Activated CD8-positive, alpha-beta memory T cell treated with anti-CD3 and anti-CD28 coated beads, Interleukin-2, amount 50 U/mL, for 24 hours (primary cell): ENCODE measurements around the gene MGST2.

Source experiments
- DNase-seq: peaks from one replicate; pipeline ENCODE4 v3.0.0-alpha.2; 2020; ENCODE audit errors: extremely low read depth

The MGST2 gene

DNA sequence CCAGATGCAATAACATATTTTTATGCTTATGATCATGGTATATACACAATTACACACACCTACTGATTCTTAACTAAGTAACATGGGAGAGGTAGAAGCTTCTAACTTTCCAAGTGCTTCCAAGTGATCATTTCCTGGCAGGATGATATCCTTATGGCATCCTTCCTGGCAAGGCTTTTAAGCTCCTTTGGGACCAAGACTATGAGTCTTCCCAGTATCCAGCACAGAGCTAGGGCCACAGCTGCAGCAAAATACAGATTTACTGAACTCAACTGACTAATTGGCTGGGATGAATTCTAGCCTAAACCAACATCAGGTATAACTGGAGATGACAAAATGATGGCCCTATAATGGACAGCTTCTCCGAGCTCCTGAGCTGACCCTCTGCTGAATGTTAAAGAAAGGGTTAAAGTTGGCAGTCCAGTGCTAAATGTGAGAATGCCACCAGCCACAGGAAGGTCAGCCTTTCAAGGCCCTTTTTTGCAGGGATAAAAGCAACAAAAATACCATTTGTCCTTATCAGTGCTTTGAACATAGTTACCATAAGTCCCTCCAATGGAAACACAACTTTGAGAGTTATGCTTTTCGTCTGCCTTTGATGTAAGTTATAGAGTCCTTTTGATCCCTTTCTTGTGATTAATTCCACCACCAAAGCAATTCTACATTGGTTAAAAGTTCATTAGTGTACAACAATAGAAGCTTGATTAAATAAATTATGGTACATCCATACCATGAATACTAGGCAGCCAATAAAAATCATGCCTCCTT lies 73.4 kb downstream of the MGST2 start:
- no peak for DNase-seq

- DNase-seq: no peak
Observed at GRCh38 chr4:139740121-139740520, 74.5 kb downstream of the MGST2 start.

DNA sequence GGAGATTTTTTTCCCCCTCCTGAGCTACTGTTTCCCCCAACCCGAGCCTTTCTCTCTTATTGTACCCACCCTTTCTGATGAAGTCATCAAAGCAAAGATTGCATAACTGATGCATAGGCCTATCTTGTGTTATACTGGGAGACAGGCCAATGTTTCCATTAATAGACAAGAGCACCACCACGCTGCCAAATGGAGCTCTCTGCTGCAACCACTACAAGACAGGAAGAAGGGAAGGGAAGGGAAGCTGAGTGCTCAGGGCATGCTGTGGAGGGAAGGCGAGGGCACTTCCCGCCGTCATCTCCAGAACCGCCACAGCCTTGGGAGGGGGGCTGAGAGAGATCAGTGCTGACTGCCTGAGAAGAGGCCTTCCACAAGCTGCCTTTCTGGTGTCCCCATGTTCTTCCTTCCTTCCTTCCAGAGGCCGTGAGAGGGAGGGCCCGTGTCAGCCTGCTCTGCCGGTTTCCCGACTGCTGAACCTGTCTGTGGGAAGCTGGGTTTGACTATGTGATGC lies 75.0 kb downstream of the MGST2 start:
- no peak for DNase-seq

DNA sequence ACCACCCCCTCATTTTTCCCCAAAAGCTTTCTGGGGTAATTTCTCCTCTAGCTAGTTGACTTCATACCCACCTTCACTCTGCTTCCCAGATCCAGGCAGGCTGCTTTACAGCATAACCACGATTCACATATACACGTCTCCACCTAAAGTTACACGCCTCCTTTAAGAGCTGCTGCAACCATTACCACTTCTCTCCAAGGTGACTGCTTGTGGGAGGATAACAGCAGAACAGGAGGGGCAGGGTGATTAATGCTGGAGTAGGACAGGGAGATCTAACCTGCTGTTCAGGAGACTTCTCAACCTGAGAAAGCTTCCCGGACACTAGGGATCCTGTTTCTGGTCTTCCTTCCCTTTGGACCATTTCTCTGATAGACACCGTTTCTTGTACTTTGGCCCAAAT lies 77.4 kb downstream of the MGST2 start:
- no peak for DNase-seq

DNA sequence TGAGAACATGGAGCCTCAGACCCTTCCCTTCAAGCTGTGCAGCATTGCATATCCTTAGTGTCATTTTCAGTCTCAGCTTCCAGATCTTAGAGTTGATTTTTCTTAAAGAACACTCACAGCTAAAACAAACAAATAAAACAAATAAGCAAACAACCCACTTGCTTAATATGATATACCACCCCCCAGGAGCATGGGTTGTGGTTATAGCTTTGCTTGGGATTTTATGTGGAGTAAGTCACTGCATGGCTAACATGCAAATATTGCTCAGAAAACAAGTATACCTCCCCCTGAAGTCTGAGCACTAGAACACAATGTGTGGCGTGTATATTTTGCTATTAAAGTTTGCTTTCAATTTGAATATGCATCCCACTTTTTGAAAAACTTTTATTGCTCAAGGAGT lies 78.6 kb downstream of the MGST2 start:
- no peak for DNase-seq

DNA sequence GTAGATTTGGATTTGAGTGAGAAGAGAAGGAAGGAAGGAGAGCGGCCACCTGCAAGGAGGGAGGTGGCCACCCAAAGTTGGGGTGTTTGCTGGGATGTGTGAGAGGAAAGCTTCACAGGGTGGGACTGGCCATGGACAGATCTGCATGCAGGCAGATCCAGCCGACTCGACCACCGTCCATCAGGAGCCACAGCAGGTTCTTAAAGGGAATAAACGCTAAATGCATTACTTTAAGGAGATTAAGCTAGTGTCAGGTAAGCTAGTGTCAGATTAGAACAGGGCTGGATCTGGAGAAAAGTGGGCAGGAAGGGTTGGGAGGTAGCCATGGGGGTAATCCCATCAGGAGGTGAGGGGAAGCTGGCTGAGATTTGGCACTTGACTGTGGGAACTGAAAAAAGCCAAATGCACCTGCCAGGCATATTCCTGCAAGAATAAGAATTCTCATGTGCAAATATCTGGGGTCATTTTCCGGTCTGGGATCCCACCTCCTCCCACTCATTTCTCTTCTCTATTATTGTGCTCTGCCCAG lies 79.6 kb downstream of the MGST2 start:
- no peak for DNase-seq

GRCh38 chr4:139746431-139747171 lies 81.0 kb downstream of the MGST2 start:
- DNase-seq: no peak

- no peak for DNase-seq
Observed at GRCh38 chr4:139749338-139749737, 83.7 kb downstream of the MGST2 start.

DNA sequence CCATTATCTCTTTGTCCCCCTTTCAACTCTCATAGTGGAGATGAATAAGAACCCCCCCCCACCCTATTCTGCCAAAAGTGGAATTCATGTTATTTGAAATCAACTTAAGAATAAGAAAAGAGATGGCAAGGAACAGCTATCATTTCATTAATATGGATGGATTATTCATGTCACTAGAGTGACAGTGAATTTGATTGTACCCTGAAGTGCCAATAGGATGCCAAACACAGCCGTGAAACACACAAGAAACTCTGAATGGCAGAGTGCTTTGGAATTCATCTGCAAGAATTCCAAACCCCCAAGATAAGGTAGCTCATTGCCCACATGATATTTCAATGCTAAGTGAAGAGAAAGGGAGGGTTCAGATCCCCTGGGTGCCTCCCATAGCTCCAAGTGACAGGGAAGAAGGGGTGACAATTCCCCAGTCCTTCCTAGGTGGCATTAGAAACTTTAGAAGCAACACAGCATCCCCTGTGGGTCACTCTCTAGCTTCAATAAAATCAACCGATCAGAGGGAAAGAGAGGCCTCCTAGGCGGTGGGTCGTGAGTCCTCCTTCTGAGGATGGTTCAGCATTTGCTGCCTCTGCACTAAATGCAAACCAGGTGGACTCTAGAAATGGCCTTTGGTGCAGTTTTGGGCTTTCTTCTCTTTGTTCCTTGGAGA lies 84.3 kb downstream of the MGST2 start:
- no peak for DNase-seq

DNA sequence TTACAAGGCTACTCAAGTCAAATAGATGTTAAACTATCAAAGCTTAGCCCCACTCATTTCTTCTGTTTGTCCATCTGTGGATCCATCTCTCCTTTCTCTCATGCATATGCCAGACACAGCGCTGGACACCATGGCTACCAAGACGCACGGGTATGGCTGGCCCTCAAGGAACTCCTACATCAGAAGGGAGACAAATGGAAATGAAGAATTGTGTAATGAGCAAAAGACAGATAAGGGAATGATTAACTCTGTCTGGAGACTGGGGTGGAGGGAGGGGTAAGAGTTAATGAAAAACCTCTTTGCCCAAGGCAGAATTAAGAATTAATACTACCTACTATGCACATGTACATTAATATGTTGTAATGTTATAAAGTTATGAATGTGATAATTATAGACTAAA lies 88.1 kb downstream of the MGST2 start:
- DNase-seq: no peak
